ENCODE results near the gene ADCY5.

- no peak for TF ChIP-seq CTCF (IDR thresholded peaks at IDR 0.05)
- no peak for TF ChIP-seq EP300 (IDR thresholded peaks at IDR 0.05)
Measured at GRCh38 chr3:123296261-123296660, 152.6 kb downstream of the ADCY5 start.
